ENCODE results near the gene SPAG7.
A peak's percentile ranks its signal among the peaks of the same experiment; 100 is the strongest.
"Not testable (repeated sequence)": the region's sequence is repeated elsewhere in the genome, so short reads cannot be mapped to it uniquely, and the experiment has no call there.

The SPAG7 gene

GRCh38 chr17:4935650-4936049, 32.0 kb downstream of the SPAG7 start:
- no peak for DNase-seq

GRCh38 chr17:4934173-4934979, 33.2 kb downstream of the SPAG7 start:
- DNase-seq, result peak; percentile 63

GRCh38 chr17:4933646-4934045, 34.0 kb downstream of the SPAG7 start:
- no peak for DNase-seq

GRCh38 chr17:4932756-4933155, 34.9 kb downstream of the SPAG7 start:
- DNase-seq, result no peak

GRCh38 chr17:4931963-4932362, 35.7 kb downstream of the SPAG7 start, which contains the start of gene GP1BA:
GP1BA (plus strand) TSS chr17:4932277; CDS start chr17:4932605, 328 bp downstream.
- peak; percentile 53 for DNase-seq

- DNase-seq, result no peak
Observed at GRCh38 chr17:4928881-4929280, 38.7 kb downstream of the SPAG7 start.

- DNase-seq, result peak; percentile 90
Observed at GRCh38 chr17:4926577-4927335, 40.9 kb downstream of the SPAG7 start.

GRCh38 chr17:4921320-4921719, 46.3 kb downstream of the SPAG7 start:
- no peak for DNase-seq

- DNase-seq, result peak; percentile 94
Observed at GRCh38 chr17:4920351-4921048, 47.1 kb downstream of the SPAG7 start.

GRCh38 chr17:4919511-4920047, 48.0 kb downstream of the SPAG7 start:
- no peak for DNase-seq

- not testable (repeated sequence) for DNase-seq
Observed at GRCh38 chr17:4914551-4914950, 53.1 kb downstream of the SPAG7 start.

- no peak for DNase-seq
Observed at GRCh38 chr17:4913994-4914393, 53.6 kb downstream of the SPAG7 start.
